MM.1S (cell line): Measurements from ENCODE around the gene CHST15.

ENCODE experiments used
- DNase-seq: peaks from one replicate; pipeline ENCODE4 v3.0.0-alpha.2; 2015
- H2AFZ ChIP-seq: fragments of 300-600 bp; sonication (generic); 2 replicates; pipeline ENCODE4 v1.6.0; 2016; ENCODE audit warnings: antibody characterized with exemption, low read length
- H3F3A ChIP-seq: fragments of 300-600 bp; sonication (generic); 2 replicates; pipeline ENCODE4 v1.6.1; 2016; ENCODE audit warnings: mild to moderate bottlenecking, antibody characterized with exemption, low read length, moderate library complexity, mixed read lengths; ENCODE audit not compliant: insufficient read depth
- H3K27ac ChIP-seq: fragments of 300-600 bp; sonication (generic); 2 replicates; pipeline ENCODE4 v1.5.1; 2016; ENCODE audit warnings: mild to moderate bottlenecking, low read length
- H3K27me3 ChIP-seq: fragments of 300-600 bp; sonication (generic); replicated peaks from 2 replicates; pipeline ENCODE4 v1.6.0; 2016; ENCODE audit warnings: low read length; ENCODE audit not compliant: insufficient read depth
- H3K36me3 ChIP-seq: fragments of 300-600 bp; sonication (generic); replicated peaks from 2 replicates; pipeline ENCODE4 v1.6.1; 2016; ENCODE audit warnings: mild to moderate bottlenecking, low read length, mixed read lengths; ENCODE audit not compliant: insufficient read depth
- H3K4me1 ChIP-seq: fragments of 300-600 bp; sonication (generic); 2 replicates; pipeline ENCODE4 v1.6.1; 2016; ENCODE audit warnings: low read length, mixed read lengths
- H3K4me2 ChIP-seq: fragments of 300-600 bp; sonication (generic); 2 replicates; pipeline ENCODE4 v1.6.0; 2016; ENCODE audit warnings: low read depth, low read length
- H3K4me3 ChIP-seq: fragments of 300-600 bp; sonication (generic); 2 replicates; pipeline ENCODE4 v1.5.1; 2016; ENCODE audit warnings: low read length, mixed read lengths
- H3K79me2 ChIP-seq: fragments of 300-600 bp; sonication (generic); 2 replicates; pipeline ENCODE4 v1.6.1; 2016; ENCODE audit warnings: mixed run types, low read length, mixed read lengths
- H3K9ac ChIP-seq: fragments of 300-600 bp; sonication (generic); 2 replicates; pipeline ENCODE4 v1.6.1; 2016; ENCODE audit warnings: low read length, mixed read lengths
- H3K9me2 ChIP-seq: fragments of 300-600 bp; sonication (generic); replicated peaks from 2 replicates; pipeline ENCODE4 v1.6.1; 2016; ENCODE audit warnings: mild to moderate bottlenecking, low read length, mixed read lengths; ENCODE audit not compliant: insufficient read depth
- H3K9me3 ChIP-seq: fragments of 300-600 bp; sonication (generic); replicated peaks from 2 replicates; pipeline ENCODE4 v1.6.1; 2016; ENCODE audit warnings: mild to moderate bottlenecking, low read length, mixed read lengths; ENCODE audit not compliant: insufficient read depth
- H4K20me1 ChIP-seq: fragments of 300-600 bp; sonication (generic); 2 replicates; pipeline ENCODE4 v1.6.1; 2016; ENCODE audit warnings: mild to moderate bottlenecking, low read length, moderate library complexity, mixed read lengths; ENCODE audit not compliant: insufficient read depth
- EZH2 ChIP-seq: fragments of 300-600 bp; sonication (generic); optimal IDR thresholded peaks from 2 replicates; pipeline ENCODE3; 2017; ENCODE audit warnings: low read depth, mild to moderate bottlenecking, antibody characterized with exemption, low read length, mixed read lengths
- EZH2phosphoT487 ChIP-seq: fragments of 300-600 bp; sonication (generic); IDR thresholded peaks from 2 replicates; pipeline ENCODE4 v1.6.1; 2018; ENCODE audit warnings: antibody characterized with exemption, low read length
- TF ChIP-seq, protein P1 (sequence below): fragments of 300-600 bp; sonication (generic); IDR thresholded peaks from 2 replicates; pipeline ENCODE4 v1.5.1; 2016; ENCODE audit warnings: antibody characterized with exemption, low read length, mixed read lengths

Gene CHST15

DNA sequence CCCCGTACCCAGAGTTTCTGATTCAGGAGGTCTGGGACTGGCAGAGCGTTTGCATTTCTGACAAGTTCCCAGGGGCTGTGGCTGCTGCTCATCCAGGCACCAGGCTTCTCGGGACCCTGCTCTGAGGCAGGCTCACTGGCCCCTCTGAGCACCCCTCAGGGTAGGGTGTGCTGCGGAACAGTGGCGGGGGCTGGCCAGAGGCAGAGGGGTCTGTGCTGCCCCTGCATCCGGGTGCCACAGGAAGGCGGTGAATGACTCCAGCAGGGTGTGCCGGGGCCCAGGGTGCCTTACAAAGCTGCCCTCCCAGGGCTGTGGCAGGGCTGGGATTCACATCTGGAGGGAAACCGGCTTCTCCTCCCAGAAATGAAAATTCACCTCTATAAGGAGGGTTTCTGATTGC is 77.4 kb downstream of the CHST15 start:
- Histone ChIP-seq H3K4me3 (no peak overlapping the region), H2AFZ (no peak overlapping the region), H3K79me2 (peaks cover 76% of the 10 kb centered on the region), H3K36me3 (peaks cover 29% of the 10 kb centered on the region), H3K9me3 (no peaks in the 10 kb centered on the region), H3K4me1 (no peaks in the 10 kb centered on the region), H3K27me3 (no peaks in the 10 kb centered on the region), H3K9ac (no peak overlapping the region), H3K4me2 (no peak overlapping the region), H3K27ac (no peak overlapping the region), H4K20me1 (no peaks in the 10 kb centered on the region; the same call in 1 of the 2 replicates), H3K9me2 (no peaks in the 10 kb centered on the region), H3F3A (no peaks in the 10 kb centered on the region)
- no peak for TF ChIP-seq EZH2
- no peak for TF ChIP-seq EZH2phosphoT487
- TF ChIP-seq, protein P1, sequence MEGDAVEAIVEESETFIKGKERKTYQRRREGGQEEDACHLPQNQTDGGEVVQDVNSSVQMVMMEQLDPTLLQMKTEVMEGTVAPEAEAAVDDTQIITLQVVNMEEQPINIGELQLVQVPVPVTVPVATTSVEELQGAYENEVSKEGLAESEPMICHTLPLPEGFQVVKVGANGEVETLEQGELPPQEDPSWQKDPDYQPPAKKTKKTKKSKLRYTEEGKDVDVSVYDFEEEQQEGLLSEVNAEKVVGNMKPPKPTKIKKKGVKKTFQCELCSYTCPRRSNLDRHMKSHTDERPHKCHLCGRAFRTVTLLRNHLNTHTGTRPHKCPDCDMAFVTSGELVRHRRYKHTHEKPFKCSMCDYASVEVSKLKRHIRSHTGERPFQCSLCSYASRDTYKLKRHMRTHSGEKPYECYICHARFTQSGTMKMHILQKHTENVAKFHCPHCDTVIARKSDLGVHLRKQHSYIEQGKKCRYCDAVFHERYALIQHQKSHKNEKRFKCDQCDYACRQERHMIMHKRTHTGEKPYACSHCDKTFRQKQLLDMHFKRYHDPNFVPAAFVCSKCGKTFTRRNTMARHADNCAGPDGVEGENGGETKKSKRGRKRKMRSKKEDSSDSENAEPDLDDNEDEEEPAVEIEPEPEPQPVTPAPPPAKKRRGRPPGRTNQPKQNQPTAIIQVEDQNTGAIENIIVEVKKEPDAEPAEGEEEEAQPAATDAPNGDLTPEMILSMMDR, result no peak
- no peak for DNase-seq

DNA sequence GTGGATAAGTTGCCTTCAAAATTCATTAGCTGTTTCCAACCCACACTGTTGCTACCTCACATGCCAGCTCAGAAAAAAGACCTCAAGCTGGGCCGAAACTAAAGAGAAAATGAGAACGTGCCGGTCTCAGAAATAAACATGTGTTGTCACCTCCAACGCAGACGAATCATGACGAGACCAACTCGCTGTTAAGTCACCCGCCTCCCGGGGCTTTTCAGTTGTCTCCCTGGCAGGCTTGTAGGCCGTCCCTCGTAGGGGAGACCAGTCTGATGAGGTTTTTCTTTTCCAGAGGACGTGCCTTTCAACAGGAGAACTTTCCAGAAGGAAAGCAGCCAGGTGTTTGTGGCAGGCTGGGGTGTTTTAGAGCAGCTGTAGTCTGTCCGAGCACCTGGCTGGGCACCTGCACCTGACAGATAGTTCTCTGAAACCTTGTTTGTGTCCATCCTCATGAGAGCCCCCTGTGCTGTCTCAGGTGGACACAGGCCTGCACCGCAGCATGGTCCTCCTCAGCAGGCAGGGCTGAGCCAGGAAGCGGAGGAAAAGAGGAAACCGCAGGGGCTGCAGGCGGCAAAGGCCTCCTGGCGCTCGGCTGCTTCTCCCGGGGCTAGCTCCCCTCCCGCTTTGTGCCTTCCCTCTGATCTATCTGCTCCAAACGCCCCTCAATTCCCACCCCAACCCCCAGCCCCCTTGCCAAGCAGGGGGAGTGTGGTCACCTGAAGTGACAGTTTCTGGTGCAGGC is 78.8 kb downstream of the CHST15 start:
- Histone ChIP-seq H3F3A (no peaks in the 10 kb centered on the region), H3K27me3 (no peaks in the 10 kb centered on the region), H3K4me2 (no peak overlapping the region), H3K27ac (no peak overlapping the region), H4K20me1 (0 out of 2 replicates have a peak, but pooled peaks cover 2% of the 10 kb centered on the region), H3K36me3 (peaks cover 26% of the 10 kb centered on the region), H2AFZ (no peak overlapping the region), H3K9me2 (no peaks in the 10 kb centered on the region), H3K9ac (no peak overlapping the region), H3K4me1 (no peaks in the 10 kb centered on the region), H3K9me3 (no peaks in the 10 kb centered on the region), H3K4me3 (no peak overlapping the region), H3K79me2 (peaks cover 76% of the 10 kb centered on the region)
- DNase-seq, result no peak
- no peak for TF ChIP-seq EZH2phosphoT487
- TF ChIP-seq, protein P1, result no peak
- no peak for TF ChIP-seq EZH2

DNA sequence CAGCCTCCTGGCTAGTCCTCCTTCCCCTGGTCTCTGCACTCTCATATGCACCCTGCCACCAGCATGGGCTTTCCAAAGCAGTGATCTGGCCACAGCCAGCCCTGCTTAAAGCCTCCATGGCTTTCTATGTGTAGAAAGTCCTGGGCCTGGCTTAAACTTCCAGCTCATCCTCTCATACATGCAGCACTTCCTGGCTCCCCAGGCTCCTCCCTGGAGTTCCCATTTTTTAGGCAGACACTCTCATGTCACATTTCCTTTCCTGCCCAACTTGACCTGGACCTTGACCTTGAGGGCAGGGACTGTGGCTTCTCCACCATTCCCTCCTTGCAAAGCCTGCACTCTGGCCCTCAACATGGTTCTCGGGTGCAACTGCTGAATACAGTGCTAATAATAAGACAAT is 79.5 kb downstream of the CHST15 start:
- no peak overlapping the region for H3K27ac ChIP-seq
- DNase-seq, result no peak
- H3K9me2 ChIP-seq, result no peaks in the 10 kb centered on the region
- H3F3A ChIP-seq, result no peaks in the 10 kb centered on the region
- H2AFZ ChIP-seq, result no peak overlapping the region
- H3K4me1 ChIP-seq, result no peaks in the 10 kb centered on the region
- 0 out of 2 replicates have a peak, but pooled peaks cover 2% of the 10 kb centered on the region for H4K20me1 ChIP-seq
- H3K4me3 ChIP-seq, result no peak overlapping the region
- H3K4me2 ChIP-seq, result no peak overlapping the region
- no peaks in the 10 kb centered on the region for H3K9me3 ChIP-seq
- H3K27me3 ChIP-seq, result no peaks in the 10 kb centered on the region
- TF ChIP-seq EZH2 (no peak), EZH2phosphoT487 (no peak)
- TF ChIP-seq, protein P1, result no peak
- H3K79me2 ChIP-seq, result peaks cover 77% of the 10 kb centered on the region
- H3K36me3 ChIP-seq, result peaks cover 33% of the 10 kb centered on the region
- H3K9ac ChIP-seq, result no peak overlapping the region
